ENCODE data around the gene POLR3H.

POLR3H gene

GRCh38 chr22:41511521-41511968 is 32.7 kb downstream of the POLR3H start:
- no peak for DNase-seq
- Mint-ChIP-seq H3K4me3 (no peak overlapping the region), H3K27me3 (no peaks in the 10 kb centered on the region), H3K9me3 (no peaks in the 10 kb centered on the region), H3K4me1 (ENCODE audit: low read depth in 2 of 2) (no peaks in the 10 kb centered on the region), H3K36me3 (ENCODE audit: insufficient read depth) (peaks cover 34% of the 10 kb centered on the region), H3K27ac (no peak overlapping the region)
- ATAC-seq (replicated peaks) = no peak

- Mint-ChIP-seq H3K9me3 (no peaks in the 10 kb centered on the region), H3K4me1 (ENCODE audit: low read depth in 2 of 2) (no peaks in the 10 kb centered on the region), H3K4me3 (no peak overlapping the region), H3K36me3 (ENCODE audit: insufficient read depth) (peaks cover 44% of the 10 kb centered on the region), H3K27me3 (no peaks in the 10 kb centered on the region), H3K27ac (no peak overlapping the region)
- no peak for ATAC-seq (replicated peaks)
- DNase-seq = no peak
Observed at GRCh38 chr22:41508770-41509170, 35.5 kb downstream of the POLR3H start.

- Mint-ChIP-seq H3K27ac (no peak overlapping the region), H3K4me1 (ENCODE audit: low read depth in 2 of 2) (no peaks in the 10 kb centered on the region)
- DNase-seq = no peak
Observed at GRCh38 chr22:41507330-41508063, 36.8 kb downstream of the POLR3H start.

GRCh38 chr22:41505511-41506220 is 38.6 kb downstream of the POLR3H start:
- Mint-ChIP-seq H3K36me3 (ENCODE audit: insufficient read depth) (peaks cover 63% of the 10 kb centered on the region), H3K4me3 (no peak overlapping the region), H3K27me3 (no peaks in the 10 kb centered on the region), H3K4me1 (ENCODE audit: low read depth in 2 of 2) (no peaks in the 10 kb centered on the region), H3K27ac (peak overlapping the region in 1 of 2 donors; percentile 82), H3K9me3 (no peaks in the 10 kb centered on the region)
- ATAC-seq (replicated peaks) (no peak), DNase-seq (no peak)

More at GRCh38 chr22:41507330-41508063, 36.8 kb downstream of the POLR3H start:
- peaks cover 52% of the 10 kb centered on the region for H3K36me3 Mint-ChIP-seq (ENCODE audit: insufficient read depth)
- no peaks in the 10 kb centered on the region for H3K27me3 Mint-ChIP-seq
- no peak overlapping the region for H3K4me3 Mint-ChIP-seq
- no peaks in the 10 kb centered on the region for H3K9me3 Mint-ChIP-seq
- ATAC-seq (replicated peaks) = no peak

- no peaks in the 10 kb centered on the region for H3K27me3 Mint-ChIP-seq
- no peak for DNase-seq
- peaks cover 68% of the 10 kb centered on the region for H3K36me3 Mint-ChIP-seq (ENCODE audit: insufficient read depth)
- no peaks in the 10 kb centered on the region for H3K9me3 Mint-ChIP-seq
- no peak for ATAC-seq (replicated peaks)
- no peak overlapping the region for H3K4me3 Mint-ChIP-seq
- no peaks in the 10 kb centered on the region for H3K4me1 Mint-ChIP-seq (ENCODE audit: low read depth in 2 of 2)
- no peak overlapping the region for H3K27ac Mint-ChIP-seq
Observed at GRCh38 chr22:41504816-41505215, 39.5 kb downstream of the POLR3H start.

- Mint-ChIP-seq H3K9me3 (no peaks in the 10 kb centered on the region), H3K36me3 (ENCODE audit: insufficient read depth) (peaks cover 68% of the 10 kb centered on the region), H3K27ac (no peak overlapping the region), H3K4me3 (no peak overlapping the region), H3K27me3 (no peaks in the 10 kb centered on the region), H3K4me1 (ENCODE audit: low read depth in 2 of 2) (no peaks in the 10 kb centered on the region)
- ATAC-seq (replicated peaks) (no peak), DNase-seq (no peak)
Observed at GRCh38 chr22:41504397-41504796, 39.9 kb downstream of the POLR3H start.

- Mint-ChIP-seq H3K4me1 (ENCODE audit: low read depth in 2 of 2) (peaks cover 0 to 2% of the 10 kb centered on the region in 2 donors), H3K27me3 (no peaks in the 10 kb centered on the region), H3K36me3 (ENCODE audit: insufficient read depth) (peaks cover 51% of the 10 kb centered on the region), H3K9me3 (no peaks in the 10 kb centered on the region), H3K4me3 (no peak overlapping the region), H3K27ac (no peak overlapping the region)
- ATAC-seq (replicated peaks) (peak; percentile 54), DNase-seq (no peak)
Observed at GRCh38 chr22:41501209-41501608, 43.1 kb downstream of the POLR3H start.

- peaks cover 47% of the 10 kb centered on the region for H3K36me3 Mint-ChIP-seq (ENCODE audit: insufficient read depth)
- no peak overlapping the region for H3K4me3 Mint-ChIP-seq
- no peaks in the 10 kb centered on the region for H3K9me3 Mint-ChIP-seq
- no peak overlapping the region for H3K27ac Mint-ChIP-seq
- no peak for ATAC-seq (replicated peaks)
- no peaks in the 10 kb centered on the region for H3K27me3 Mint-ChIP-seq
- peaks cover 0 to 2% of the 10 kb centered on the region in 2 donors for H3K4me1 Mint-ChIP-seq (ENCODE audit: low read depth in 2 of 2)
- no peak for DNase-seq
Observed at GRCh38 chr22:41500303-41500702, 44.0 kb downstream of the POLR3H start.

- peaks cover 0 to 2% of the 10 kb centered on the region in 2 donors for H3K4me1 Mint-ChIP-seq (ENCODE audit: low read depth in 2 of 2)
- peaks cover 44% of the 10 kb centered on the region for H3K36me3 Mint-ChIP-seq (ENCODE audit: insufficient read depth)
- H3K9me3 Mint-ChIP-seq = no peaks in the 10 kb centered on the region
- H3K27ac Mint-ChIP-seq = peak overlapping the region in 1 of 2 donors; percentile 11
- DNase-seq (no peak), ATAC-seq (replicated peaks) (no peak)
- no peak overlapping the region for H3K4me3 Mint-ChIP-seq
- no peaks in the 10 kb centered on the region for H3K27me3 Mint-ChIP-seq
Observed at GRCh38 chr22:41499624-41500280, 44.5 kb downstream of the POLR3H start.

GRCh38 chr22:41498303-41498835 is 45.9 kb downstream of the POLR3H start:
- Mint-ChIP-seq H3K4me1 (ENCODE audit: low read depth in 2 of 2) (peaks cover 0 to 2% of the 10 kb centered on the region in 2 donors), H3K4me3 (no peak overlapping the region), H3K9me3 (no peaks in the 10 kb centered on the region), H3K36me3 (ENCODE audit: insufficient read depth) (peaks cover 31% of the 10 kb centered on the region), H3K27me3 (no peaks in the 10 kb centered on the region), H3K27ac (no peak overlapping the region)
- no peak for ATAC-seq (replicated peaks)
- DNase-seq = no peak

- ATAC-seq (replicated peaks) = no peak
- peaks cover 26 to 34% of the 10 kb centered on the region in 2 donors for H3K4me1 Mint-ChIP-seq (ENCODE audit: low read depth in 2 of 2)
- no peaks in the 10 kb centered on the region for H3K27me3 Mint-ChIP-seq
- no peak overlapping the region for H3K4me3 Mint-ChIP-seq
- no peak overlapping the region for H3K27ac Mint-ChIP-seq
- no peak for DNase-seq
- peaks cover 15% of the 10 kb centered on the region for H3K36me3 Mint-ChIP-seq (ENCODE audit: insufficient read depth)
- no peaks in the 10 kb centered on the region for H3K9me3 Mint-ChIP-seq
Observed at GRCh38 chr22:41491374-41492100, 52.7 kb downstream of the POLR3H start.

GRCh38 chr22:41488596-41489385 is 55.5 kb downstream of the POLR3H start:
- Mint-ChIP-seq H3K4me3 (no peak overlapping the region), H3K27me3 (no peaks in the 10 kb centered on the region), H3K4me1 (ENCODE audit: low read depth in 2 of 2) (peaks cover 31 to 44% of the 10 kb centered on the region in 2 donors), H3K27ac (peak overlapping the region; percentile 16 to 32), H3K9me3 (no peaks in the 10 kb centered on the region), H3K36me3 (ENCODE audit: insufficient read depth) (peaks cover 20% of the 10 kb centered on the region)
- ATAC-seq (replicated peaks) (no peak), DNase-seq (no peak)
